ENCODE data around the gene WASF3.

Gene WASF3

GRCh38 chr13:26681036-26681435 lies 123.6 kb downstream of the WASF3 start:
- DNase-seq (ENCODE audit: low read depth, low spot score): no peak

- no peak for DNase-seq (ENCODE audit: low read depth, low spot score)
These were observed 125.1 kb downstream of the WASF3 start for GRCh38 chr13:26682606-26683005.

- no peak for DNase-seq (ENCODE audit: low read depth, low spot score)
These were observed 128.1 kb downstream of the WASF3 start for GRCh38 chr13:26685606-26686005.

- DNase-seq (ENCODE audit: low read depth, low spot score): no peak
These were observed 128.8 kb downstream of the WASF3 start for GRCh38 chr13:26686285-26686684.

- DNase-seq (ENCODE audit: low read depth, low spot score): no peak
These were observed 130.8 kb downstream of the WASF3 start for GRCh38 chr13:26688286-26688685.

- DNase-seq (ENCODE audit: low read depth, low spot score): no peak
These were observed 131.5 kb downstream of the WASF3 start for GRCh38 chr13:26688980-26689379.

- DNase-seq (ENCODE audit: low read depth, low spot score): no peak
These were observed 136.4 kb downstream of the WASF3 start for GRCh38 chr13:26693749-26694463.

GRCh38 chr13:26694609-26695359 lies 137.3 kb downstream of the WASF3 start:
- no peak for DNase-seq (ENCODE audit: low read depth, low spot score)

GRCh38 chr13:26695360-26695705 lies 137.8 kb downstream of the WASF3 start:
- no peak for DNase-seq (ENCODE audit: low read depth, low spot score)

- no peak for DNase-seq (ENCODE audit: low read depth, low spot score)
These were observed 138.4 kb downstream of the WASF3 start for GRCh38 chr13:26695891-26696311.

- DNase-seq (ENCODE audit: low read depth, low spot score): no peak
These were observed 139.8 kb downstream of the WASF3 start for GRCh38 chr13:26697069-26697955.

- DNase-seq (ENCODE audit: low read depth, low spot score): peak; percentile 74
These were observed 141.1 kb downstream of the WASF3 start for GRCh38 chr13:26698392-26699196.

- DNase-seq (ENCODE audit: low read depth, low spot score): no peak
These were observed 141.7 kb downstream of the WASF3 start for GRCh38 chr13:26699197-26699490.

- DNase-seq (ENCODE audit: low read depth, low spot score): no peak
These were observed 148.1 kb downstream of the WASF3 start for GRCh38 chr13:26705536-26705935.

- DNase-seq (ENCODE audit: low read depth, low spot score): no peak
These were observed 148.9 kb downstream of the WASF3 start for GRCh38 chr13:26706381-26706780.

GRCh38 chr13:26707122-26708006 lies 149.9 kb downstream of the WASF3 start:
- no peak for DNase-seq (ENCODE audit: low read depth, low spot score)

GRCh38 chr13:26708007-26708297 lies 150.5 kb downstream of the WASF3 start:
- no peak for DNase-seq (ENCODE audit: low read depth, low spot score)

GRCh38 chr13:26709461-26709860 lies 152.0 kb downstream of the WASF3 start:
- DNase-seq (ENCODE audit: low read depth, low spot score): no peak

GRCh38 chr13:26710166-26710565 lies 152.7 kb downstream of the WASF3 start:
- no peak for DNase-seq (ENCODE audit: low read depth, low spot score)

GRCh38 chr13:26711211-26711610 lies 153.7 kb downstream of the WASF3 start:
- no peak for DNase-seq (ENCODE audit: low read depth, low spot score)

GRCh38 chr13:26713341-26713740 lies 155.9 kb downstream of the WASF3 start:
- DNase-seq (ENCODE audit: low read depth, low spot score): no peak

Measured in smooth muscle cell of the brain vasculature (primary cell).